Inferior parietal cortex (tissue), 1 donor: ENCODE measurements around the gene PHF21A.

Source experiments
- DNase-seq: peaks from one replicate; pipeline ENCODE4 v3.0.0-alpha.2; 2016; ENCODE audit errors: extremely low spot score

The PHF21A gene

GRCh38 chr11:46075928-46076327, 45.3 kb downstream of the PHF21A start:
- DNase-seq, result no peak

DNA sequence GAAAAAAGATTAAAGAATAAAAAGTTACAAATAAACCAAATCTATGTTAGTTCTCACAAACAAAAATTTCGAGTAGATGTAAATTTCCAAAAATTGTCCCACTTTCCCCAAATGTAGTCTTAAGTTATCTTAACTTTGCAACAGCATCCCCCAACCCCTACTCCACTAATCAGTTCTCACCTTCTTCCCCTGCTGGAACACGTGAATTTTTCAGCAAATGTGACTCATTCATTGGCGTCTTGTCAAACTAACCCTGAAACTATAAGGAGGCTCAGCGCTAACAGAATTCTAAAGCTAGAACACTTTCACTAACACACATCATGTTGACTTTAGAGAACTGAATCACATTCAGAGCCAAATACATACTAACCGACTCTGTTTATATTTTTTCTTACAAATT, 46.1 kb downstream of the PHF21A start:
- peak; percentile 43 for DNase-seq

GRCh38 chr11:46073632-46074031, 47.6 kb downstream of the PHF21A start:
- DNase-seq, result no peak

GRCh38 chr11:46072172-46072964, 48.9 kb downstream of the PHF21A start:
- DNase-seq, result no peak

DNA sequence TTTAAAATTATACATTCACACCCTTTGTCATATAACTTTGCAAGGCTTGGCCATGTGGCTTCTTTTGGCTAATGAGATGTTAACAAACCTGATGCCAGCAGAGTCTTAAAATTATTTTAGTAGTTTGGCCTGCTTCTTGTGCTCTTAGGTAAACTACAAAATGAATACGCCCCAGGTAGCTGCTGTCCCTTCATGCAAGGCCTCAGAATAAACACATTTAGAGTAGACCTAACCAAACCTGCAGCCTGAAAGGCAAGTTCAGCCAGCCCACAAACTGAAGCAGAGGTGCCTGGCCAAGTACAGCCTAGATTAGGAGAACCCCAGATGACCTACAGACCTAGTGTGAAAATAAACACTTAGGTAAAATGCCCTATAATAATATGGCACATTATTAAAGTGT, 50.2 kb downstream of the PHF21A start:
- DNase-seq, result no peak

- no peak for DNase-seq
Observed at GRCh38 chr11:46069595-46069994, 51.7 kb downstream of the PHF21A start.

GRCh38 chr11:46066335-46066734, 54.9 kb downstream of the PHF21A start:
- DNase-seq, result no peak

GRCh38 chr11:46065681-46066080, 55.6 kb downstream of the PHF21A start:
- DNase-seq, result no peak

GRCh38 chr11:46064221-46064620, 57.0 kb downstream of the PHF21A start:
- no peak for DNase-seq

- DNase-seq, result no peak
Observed at GRCh38 chr11:46063138-46063537, 58.1 kb downstream of the PHF21A start.

DNA sequence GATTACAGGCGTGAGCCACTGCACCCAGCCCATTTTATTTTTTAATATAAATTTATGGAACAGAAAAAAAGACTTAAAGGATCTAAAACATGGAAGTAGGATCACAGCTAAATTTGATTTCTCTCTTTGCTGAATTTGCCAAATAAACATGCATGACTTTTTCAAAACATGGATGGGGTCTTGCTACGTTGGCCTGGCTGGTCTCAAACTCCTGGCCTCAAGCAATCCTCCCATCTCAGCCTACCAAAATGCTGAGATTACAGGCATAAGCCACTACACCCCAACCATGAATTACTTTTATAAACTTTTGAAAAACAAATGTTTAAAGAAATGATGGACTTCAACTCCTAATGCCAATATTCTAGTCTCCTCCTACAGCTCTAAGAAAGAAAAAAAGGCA, 61.2 kb downstream of the PHF21A start:
- no peak for DNase-seq

GRCh38 chr11:46057489-46057888, 63.8 kb downstream of the PHF21A start:
- no peak for DNase-seq

DNA sequence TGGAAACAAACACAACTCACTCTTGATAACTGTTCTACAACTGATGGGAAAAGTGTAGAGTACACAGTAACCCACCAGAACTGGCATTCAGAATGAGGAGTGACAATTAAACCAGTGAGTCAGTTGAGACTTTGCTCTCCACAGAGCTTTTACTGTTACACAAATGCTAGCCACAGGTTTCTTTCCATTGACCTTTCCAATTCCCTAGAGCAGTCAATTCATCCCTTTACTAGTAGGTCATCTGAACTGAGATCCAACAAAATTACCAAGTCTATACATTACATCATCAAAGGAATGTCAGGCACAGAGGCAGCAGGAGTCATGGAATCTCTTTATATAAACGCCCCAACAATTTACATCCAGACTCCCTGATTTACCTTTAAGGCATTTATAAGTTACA, 65.9 kb downstream of the PHF21A start:
- no peak for DNase-seq

- DNase-seq, result no peak
Observed at GRCh38 chr11:46051102-46051501, 70.2 kb downstream of the PHF21A start.

- no peak for DNase-seq
Observed at GRCh38 chr11:46050662-46051061, 70.6 kb downstream of the PHF21A start.

GRCh38 chr11:46050003-46050461, 71.2 kb downstream of the PHF21A start:
- no peak for DNase-seq

DNA sequence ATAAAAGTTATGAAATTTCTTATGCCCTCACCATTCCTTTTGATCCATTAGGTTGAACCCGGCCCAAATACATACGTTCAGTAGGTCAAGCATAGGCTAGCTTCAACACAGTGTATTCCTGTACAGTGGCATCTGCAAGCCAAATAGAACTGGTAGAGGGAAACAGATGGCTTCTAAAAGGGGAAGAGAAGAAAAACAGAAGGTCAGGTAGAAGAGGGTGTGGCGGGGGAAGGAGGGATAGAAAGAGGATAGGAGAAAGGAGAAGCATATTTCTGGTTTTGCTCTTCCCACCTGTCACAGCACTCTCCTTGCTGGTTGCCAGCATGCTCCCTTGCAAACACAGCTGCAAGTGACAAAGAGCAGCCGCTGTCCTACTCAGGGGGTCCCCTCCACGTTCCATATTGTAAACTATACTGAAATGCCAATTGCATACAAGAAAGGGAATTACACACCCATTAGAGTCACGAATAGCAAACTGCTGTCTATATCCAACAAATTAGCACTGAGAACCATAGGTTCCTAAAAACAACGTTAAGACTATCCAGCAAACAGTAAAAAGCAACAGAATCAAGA, 71.8 kb downstream of the PHF21A start:
- no peak for DNase-seq

DNA sequence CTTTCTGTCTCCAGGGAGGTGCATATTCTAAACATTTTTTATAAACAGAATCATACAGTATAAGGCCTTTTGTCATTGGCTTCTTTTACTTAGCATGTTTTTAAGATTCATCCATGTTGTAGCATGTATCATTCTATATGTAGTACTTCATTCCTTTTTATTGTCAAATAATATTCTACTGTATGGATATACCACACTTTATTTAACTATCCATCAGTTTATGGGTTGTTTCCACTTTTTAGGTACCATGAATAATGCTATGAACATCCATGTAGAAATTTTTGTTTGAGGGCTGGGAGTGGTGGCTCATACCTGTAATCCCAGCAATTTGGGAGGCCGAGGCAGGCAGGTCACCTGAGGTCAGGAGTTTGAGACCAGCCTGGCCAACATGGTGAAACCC, 73.1 kb downstream of the PHF21A start:
- no peak for DNase-seq

DNA sequence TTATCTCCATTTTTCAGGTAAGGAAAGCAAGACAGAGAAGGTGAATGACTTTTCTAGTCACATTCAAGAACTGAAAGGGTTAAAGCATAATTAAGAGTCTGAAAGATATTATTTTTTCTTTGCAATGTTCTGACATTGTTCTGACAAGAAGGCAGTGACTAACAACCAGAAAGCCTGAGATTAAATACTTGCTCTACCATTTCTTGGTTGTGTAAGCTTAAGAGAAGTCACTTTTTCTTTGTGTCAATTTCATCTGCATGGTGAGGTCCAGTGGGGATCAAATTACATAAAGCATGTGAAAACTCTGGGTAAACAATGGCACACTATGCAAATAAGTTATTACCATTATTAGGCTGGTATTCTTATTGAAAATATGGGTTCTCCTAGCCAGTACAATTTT, 73.7 kb downstream of the PHF21A start:
- no peak for DNase-seq

- DNase-seq, result no peak
Observed at GRCh38 chr11:46045811-46046210, 75.4 kb downstream of the PHF21A start.

DNA sequence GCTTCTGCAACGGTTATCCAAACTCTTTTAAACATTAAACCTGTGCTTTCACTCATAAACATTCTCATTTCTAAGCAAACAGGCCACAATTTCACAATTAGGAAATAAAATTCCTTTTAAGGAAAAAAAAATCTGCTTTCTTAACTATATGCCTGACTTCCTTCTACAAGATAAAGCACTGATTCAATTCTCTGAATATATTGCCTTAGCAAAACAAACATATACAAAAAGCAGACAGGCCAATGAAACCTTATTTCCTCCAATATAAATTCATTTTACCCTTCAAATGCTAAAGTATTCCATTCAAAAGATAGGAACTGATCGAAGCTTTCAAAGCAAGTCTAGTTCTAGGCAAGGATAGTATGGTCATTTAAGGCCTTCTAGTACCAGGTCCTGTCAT, 76.7 kb downstream of the PHF21A start:
- no peak for DNase-seq

GRCh38 chr11:46039990-46040389, 81.3 kb downstream of the PHF21A start:
- DNase-seq, result no peak

DNA sequence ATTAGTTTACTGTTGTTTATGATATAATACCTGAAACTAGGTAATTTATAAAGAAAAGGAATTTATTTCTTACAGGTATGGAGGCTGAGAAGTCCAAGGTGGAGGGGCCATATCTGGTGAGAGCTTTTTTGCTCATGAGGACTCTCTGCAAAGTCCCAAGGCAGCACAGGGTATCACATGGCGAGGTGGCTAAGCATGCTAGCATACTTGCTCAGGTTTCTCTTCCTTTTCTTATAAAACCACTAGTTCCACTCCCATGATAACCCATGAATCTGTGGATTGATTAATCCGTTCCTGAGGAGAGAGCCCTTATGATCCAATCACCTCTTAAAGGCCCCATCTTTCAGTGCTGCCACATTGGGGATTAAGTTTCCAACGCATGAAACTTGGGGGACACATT, 82.7 kb downstream of the PHF21A start:
- DNase-seq, result no peak

DNA sequence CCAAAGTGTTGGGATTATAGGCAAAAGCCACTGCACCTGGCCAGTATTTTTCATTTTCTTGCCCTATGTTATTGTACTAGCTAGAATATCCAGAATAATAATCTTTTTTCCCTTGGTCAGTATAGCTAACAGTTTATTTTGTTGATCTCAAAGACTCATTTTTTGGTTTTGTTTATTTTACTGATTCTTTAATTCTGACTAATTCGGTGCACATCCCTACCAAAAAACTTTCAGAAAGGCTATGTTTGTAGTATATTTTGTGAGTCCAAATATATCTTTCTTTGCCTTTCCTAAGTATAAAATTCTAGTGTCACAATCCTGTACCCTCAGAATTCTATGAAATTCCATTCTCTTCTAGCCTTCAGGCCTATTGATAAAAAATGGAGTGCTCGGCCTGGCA, 84.3 kb downstream of the PHF21A start:
- no peak for DNase-seq
